Liver (tissue), 9 donors: ENCODE data around the gene HPS6. TPM values are rescaled to one million over a fixed set of nuclear protein-coding genes. Genes with fewer than 3 reads are reported as not detected.
A peak's percentile ranks its signal among the peaks of the same experiment; 100 is the strongest.

Experiments
- DNase-seq: peaks from one replicate; pipeline ENCODE4 v3.0.0-alpha.2; 2017; ENCODE audit warnings: low spot score
- H3K27ac ChIP-seq, 2 donors: one replicate each; pipeline ENCODE4 v1.7.0; 2013; ENCODE audit warnings: inconsistent platforms in 2 of 2, low read length in 2 of 2, control low read depth in 1 of 2, low read depth in 1 of 2, mild to moderate bottlenecking in 1 of 2
- H3K27me3 ChIP-seq, 4 donors: one replicate each; pipeline versions ENCODE4 v1.6.1 to v1.7.0; 2013; ENCODE audit warnings: low read length in 3 of 4, inconsistent platforms in 1 of 4, mild to moderate bottlenecking in 1 of 4, moderate library complexity in 1 of 4; ENCODE audit not compliant: control insufficient read depth in 4 of 4, insufficient read depth in 4 of 4
- H3K36me3 ChIP-seq, 4 donors: one replicate each; pipeline versions ENCODE4 v1.6.1 to v1.7.0; 2013; ENCODE audit warnings: low read length in 3 of 4, mild to moderate bottlenecking in 3 of 4, low read depth in 1 of 4, moderate library complexity in 1 of 4; ENCODE audit not compliant: control insufficient read depth in 4 of 4, insufficient read depth in 3 of 4
- H3K4me1 ChIP-seq, 4 donors: one replicate each; pipeline versions ENCODE4 v1.6.1 to v1.7.0; 2013; ENCODE audit warnings: low read length in 3 of 4, mild to moderate bottlenecking in 3 of 4, moderate library complexity in 1 of 4; ENCODE audit not compliant: control insufficient read depth in 4 of 4, insufficient read depth in 4 of 4
- H3K4me3 ChIP-seq, 3 donors: one replicate each; pipeline versions ENCODE4 v1.6.1 to v1.7.0; 2013; ENCODE audit warnings: low read length in 3 of 3, control low read depth in 1 of 3, low read depth in 1 of 3, mild to moderate bottlenecking in 1 of 3
- H3K9ac ChIP-seq, 2 donors: one replicate each; pipeline ENCODE4 v1.7.0; 2013; ENCODE audit warnings: low read length in 2 of 2, mild to moderate bottlenecking in 2 of 2, moderate library complexity in 2 of 2, control low read depth in 1 of 2, low read depth in 1 of 2
- H3K9me3 ChIP-seq, 4 donors: one replicate each; pipeline versions ENCODE4 v1.6.1 to v1.7.0; 2013; ENCODE audit warnings: low read length in 3 of 4; ENCODE audit not compliant: control insufficient read depth in 4 of 4
- ATF3 ChIP-seq: IDR thresholded peaks from 2 replicates; pipeline ENCODE4 v1.6.1; 2016; ENCODE audit warnings: antibody characterized with exemption
- FOXA1 ChIP-seq: IDR thresholded peaks from 2 replicates; pipeline ENCODE4 v1.6.1; 2016; ENCODE audit warnings: antibody characterized with exemption
- FOXA2 ChIP-seq: IDR thresholded peaks from 2 replicates; pipeline ENCODE4 v1.6.1; 2016; ENCODE audit warnings: antibody characterized with exemption
- GABPA ChIP-seq, 2 donors: IDR thresholded peaks in 1 of 2; conservative IDR thresholded peaks in 1 of 2; 2 replicates each; pipeline ENCODE4 v1.6.1; 2016; ENCODE audit warnings: antibody characterized with exemption in 2 of 2, mild to moderate bottlenecking in 1 of 2, moderate library complexity in 1 of 2
- HNF4A ChIP-seq, 2 donors: conservative IDR thresholded peaks; 2 replicates each; pipeline ENCODE4 v1.6.1; 2016; ENCODE audit warnings: antibody characterized with exemption in 2 of 2, mild to moderate bottlenecking in 2 of 2
- HNF4G ChIP-seq: IDR thresholded peaks from 2 replicates; pipeline ENCODE4 v1.6.1; 2016; ENCODE audit warnings: antibody characterized with exemption
- JUND ChIP-seq, 2 donors: IDR thresholded peaks; 2 replicates each; pipeline ENCODE4 v1.6.1; 2016; ENCODE audit warnings: antibody characterized with exemption in 2 of 2
- NR2F2 ChIP-seq: IDR thresholded peaks from 2 replicates; pipeline ENCODE4 v1.6.1; 2016; ENCODE audit warnings: antibody characterized with exemption
- RAD21 ChIP-seq, 2 donors: IDR thresholded peaks; 2 replicates each; pipeline ENCODE4 v1.6.1; 2016; ENCODE audit warnings: antibody characterized with exemption in 2 of 2, mild to moderate bottlenecking in 2 of 2
- REST ChIP-seq: IDR thresholded peaks from 2 replicates; pipeline ENCODE4 v1.6.1; 2016; ENCODE audit warnings: antibody characterized with exemption, mild to moderate bottlenecking
- RXRA ChIP-seq, 2 donors: IDR thresholded peaks; 2 replicates each; pipeline ENCODE4 v1.6.1; 2017 to 2018; ENCODE audit warnings: antibody characterized with exemption in 2 of 2, mild to moderate bottlenecking in 1 of 2
- SP1 ChIP-seq: IDR thresholded peaks from 2 replicates; pipeline ENCODE4 v1.6.1; 2018; ENCODE audit warnings: antibody characterized with exemption, mild to moderate bottlenecking
- TAF1 ChIP-seq: conservative IDR thresholded peaks from 2 replicates; pipeline ENCODE4 v1.6.1; 2016; ENCODE audit warnings: antibody characterized with exemption, mild to moderate bottlenecking
- YY1 ChIP-seq: IDR thresholded peaks from 2 replicates; pipeline ENCODE4 v1.6.1; 2016; ENCODE audit warnings: antibody characterized with exemption, mild to moderate bottlenecking
- WGBS: extraction: QIAGEN DNeasy Blood & Tissue Kit; methylation state at CpG from one replicate; pipeline ENCODE4 v1.1.7; 2013; 5-methylcytosine and 5-hydroxymethylcytosine counted together
- polyA plus RNA-seq, 2 donors: library from polyadenylated mRNA; stranded (reverse) in 1 of 2; unstranded in 1 of 2; fragments of 200-250 nt in 1 of 2; fragments of >200 nt in 1 of 2; fragmentation: Nextera tagmentation in 1 of 2; extraction: Ambion mirVana in 1 of 2; gene quantifications; one replicate each; pipeline versions ENCODE4 v1.2.1 to v1.2.3, GENCODE V29; 2013 to 2015
- total RNA-seq, 2 donors: library from RNA; depleted of rRNA; stranded (reverse); fragments of >200 nt; gene quantifications; one replicate each; pipeline ENCODE4 v1.2.3, GENCODE V29; 2014
- TF ChIP-seq, protein P1 (sequence below): IDR thresholded peaks from 2 replicates; pipeline ENCODE4 v1.6.1; 2016; ENCODE audit warnings: antibody characterized with exemption
- TF ChIP-seq, protein P2 (sequence below): IDR thresholded peaks from 2 replicates; pipeline ENCODE4 v1.6.1; 2016; ENCODE audit warnings: antibody characterized with exemption
- donor health status: healthy.
- donor health status: healthy.
- donor health status: healthy.
- donor health status: healthy.
- donor health status: healthy.

The HPS6 gene
- total and polyA plus RNA-seq, 4 donors, result 2.5 to 13.7 (median 10.0) TPM

DNA sequence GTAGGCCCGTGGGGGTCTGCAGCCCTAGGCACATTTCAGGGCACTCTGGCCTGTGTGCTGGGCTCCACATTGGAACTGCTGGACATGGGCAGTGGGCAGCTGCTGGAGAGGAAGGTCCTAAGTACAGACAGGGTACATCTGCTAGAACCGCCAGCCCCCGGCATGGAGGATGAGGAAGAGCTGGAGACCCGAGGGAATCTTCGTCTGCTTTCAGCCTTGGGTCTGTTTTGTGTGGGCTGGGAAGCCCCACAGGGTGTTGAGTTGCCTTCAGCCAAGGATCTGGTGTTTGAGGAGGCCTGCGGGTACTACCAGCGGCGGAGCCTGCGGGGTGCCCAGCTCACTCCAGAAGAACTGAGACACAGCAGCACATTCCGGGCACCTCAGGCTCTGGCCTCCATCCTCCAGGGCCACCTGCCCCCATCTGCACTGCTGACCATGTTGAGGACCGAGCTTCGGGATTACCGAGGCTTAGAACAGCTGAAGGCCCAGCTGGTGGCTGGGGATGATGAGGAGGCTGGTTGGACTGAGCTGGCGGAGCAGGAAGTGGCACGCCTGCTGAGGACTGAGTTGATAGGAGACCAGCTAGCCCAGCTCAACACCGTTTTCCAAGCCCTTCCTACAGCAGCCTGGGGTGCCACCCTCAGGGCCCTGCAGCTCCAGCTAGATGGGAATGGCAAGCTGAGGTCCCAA is 1.4 kb downstream of the HPS6 start:
- peak overlapping the region; percentile 79 to 97 (median 89) for H3K4me3 ChIP-seq
- 86% methylated on average over 16 of the region's 16 CpGs for WGBS
- no peaks in the 10 kb centered on the region for H3K27me3 ChIP-seq
- no peak overlapping the region for H3K27ac ChIP-seq
- no peaks in the 10 kb centered on the region for H3K9me3 ChIP-seq
- H3K9ac ChIP-seq, result peak overlapping the region in 1 of 2 donors; percentile 80
- TF ChIP-seq REST (no peak), YY1 (no peak), HNF4G (no peak), SP1 (no peak), TAF1 (no peak), HNF4A (conservative IDR thresholded peaks at IDR 0.05) (no peak), RAD21 (IDR thresholded peaks at IDR 0.05) (no peak), GABPA (IDR thresholded peaks at IDR 0.05 in 1 of 2, conservative IDR thresholded peaks at IDR 0.05 in 1 of 2) (no peak), ATF3 (no peak), FOXA2 (no peak), FOXA1 (no peak), JUND (IDR thresholded peaks at IDR 0.05) (no peak), RXRA (IDR thresholded peaks at IDR 0.05) (no peak), NR2F2 (no peak)
- TF ChIP-seq, protein P1, sequence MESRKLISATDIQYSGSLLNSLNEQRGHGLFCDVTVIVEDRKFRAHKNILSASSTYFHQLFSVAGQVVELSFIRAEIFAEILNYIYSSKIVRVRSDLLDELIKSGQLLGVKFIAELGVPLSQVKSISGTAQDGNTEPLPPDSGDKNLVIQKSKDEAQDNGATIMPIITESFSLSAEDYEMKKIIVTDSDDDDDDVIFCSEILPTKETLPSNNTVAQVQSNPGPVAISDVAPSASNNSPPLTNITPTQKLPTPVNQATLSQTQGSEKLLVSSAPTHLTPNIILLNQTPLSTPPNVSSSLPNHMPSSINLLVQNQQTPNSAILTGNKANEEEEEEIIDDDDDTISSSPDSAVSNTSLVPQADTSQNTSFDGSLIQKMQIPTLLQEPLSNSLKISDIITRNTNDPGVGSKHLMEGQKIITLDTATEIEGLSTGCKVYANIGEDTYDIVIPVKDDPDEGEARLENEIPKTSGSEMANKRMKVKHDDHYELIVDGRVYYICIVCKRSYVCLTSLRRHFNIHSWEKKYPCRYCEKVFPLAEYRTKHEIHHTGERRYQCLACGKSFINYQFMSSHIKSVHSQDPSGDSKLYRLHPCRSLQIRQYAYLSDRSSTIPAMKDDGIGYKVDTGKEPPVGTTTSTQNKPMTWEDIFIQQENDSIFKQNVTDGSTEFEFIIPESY, result no peak
- TF ChIP-seq, protein P2, sequence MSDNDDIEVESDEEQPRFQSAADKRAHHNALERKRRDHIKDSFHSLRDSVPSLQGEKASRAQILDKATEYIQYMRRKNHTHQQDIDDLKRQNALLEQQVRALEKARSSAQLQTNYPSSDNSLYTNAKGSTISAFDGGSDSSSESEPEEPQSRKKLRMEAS, result no peak
- peaks cover 11 to 22% (median 15%) of the 10 kb centered on the region in 4 donors for H3K4me1 ChIP-seq
- no peak for DNase-seq
- peaks cover 0 to 2% (median 0%) of the 10 kb centered on the region in 4 donors for H3K36me3 ChIP-seq

DNA sequence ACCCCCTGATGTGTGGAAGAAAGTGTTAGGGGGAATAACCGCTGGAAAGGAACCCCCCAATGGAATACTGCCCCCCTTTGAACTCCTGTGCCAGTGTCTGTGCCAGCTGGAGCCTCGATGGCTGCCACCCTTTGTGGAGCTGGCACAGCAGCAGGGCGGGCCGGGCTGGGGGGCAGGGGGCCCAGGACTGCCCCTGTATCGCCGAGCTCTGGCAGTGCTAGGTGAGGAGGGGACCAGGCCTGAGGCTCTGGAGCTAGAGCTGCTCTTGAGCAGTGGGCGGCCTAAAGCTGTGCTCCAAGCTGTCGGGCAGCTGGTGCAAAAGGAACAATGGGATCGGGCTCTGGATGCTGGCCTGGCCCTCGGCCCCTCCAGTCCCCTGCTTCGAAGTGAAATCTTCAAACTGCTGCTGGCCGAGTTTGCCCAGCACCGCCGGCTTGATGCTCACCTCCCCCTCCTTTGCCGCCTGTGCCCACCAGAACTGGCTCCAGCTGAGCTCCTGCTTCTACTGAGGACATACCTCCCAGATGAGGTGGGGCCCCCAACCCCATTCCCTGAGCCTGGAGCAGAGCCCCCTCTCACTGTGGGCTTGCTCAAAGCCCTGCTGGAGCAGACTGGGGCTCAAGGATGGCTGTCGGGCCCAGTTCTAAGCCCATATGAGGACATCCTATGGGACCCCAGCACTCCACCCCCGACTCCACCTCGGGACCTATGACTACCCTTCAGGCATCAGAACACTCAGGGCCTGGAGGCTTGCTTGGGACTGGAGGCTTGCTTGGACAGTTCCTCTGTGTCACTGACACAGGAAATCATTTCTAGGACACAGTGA is 2.2 kb downstream of the HPS6 start:
- Histone ChIP-seq H3K4me3 (no peak overlapping the region), H3K36me3 (peaks cover 0 to 2% (median 0%) of the 10 kb centered on the region in 4 donors), H3K27me3 (no peaks in the 10 kb centered on the region), H3K9ac (no peak overlapping the region), H3K9me3 (no peaks in the 10 kb centered on the region), H3K27ac (no peak overlapping the region), H3K4me1 (peaks cover 11 to 22% (median 15%) of the 10 kb centered on the region in 4 donors)
- WGBS, result 93% methylated on average over 18 of the region's 18 CpGs
- DNase-seq, result no peak
- no peak for TF ChIP-seq RXRA (IDR thresholded peaks at IDR 0.05)
- TF ChIP-seq HNF4A (conservative IDR thresholded peaks at IDR 0.05), result no peak
- TF ChIP-seq JUND (IDR thresholded peaks at IDR 0.05), result no peak
- TF ChIP-seq FOXA1, result no peak
